Hepatocyte (in vitro differentiated cells): Measurements from ENCODE around the gene PTPRN2. TPM values are rescaled to one million over a fixed set of nuclear protein-coding genes. Genes with fewer than 3 reads are reported as not detected.
"Not testable (repeated sequence)": the region's sequence is repeated elsewhere in the genome, so short reads cannot be mapped to it uniquely, and the experiment has no call there.

ENCODE experiments used
- DNase-seq: peaks from one replicate; pipeline ENCODE4 v3.0.0-alpha.2; 2016; ENCODE audit warnings: low spot score
- H2AFZ ChIP-seq: fragments of 200-600 bp; sonication (generic); 2 replicates; pipeline ENCODE4 v1.6.0; 2016; ENCODE audit warnings: antibody characterized with exemption, mild to moderate bottlenecking
- H3K27ac ChIP-seq: fragments of 200-600 bp; sonication (generic); 2 replicates; pipeline ENCODE4 v1.5.1; 2016; ENCODE audit warnings: mild to moderate bottlenecking
- H3K27me3 ChIP-seq: fragments of 200-600 bp; sonication (generic); 2 replicates; pipeline ENCODE4 v1.6.1; 2016
- H3K36me3 ChIP-seq: fragments of 200-600 bp; sonication (generic); replicated peaks from 2 replicates; pipeline ENCODE4 v1.5.1; 2016; ENCODE audit warnings: low read depth; ENCODE audit not compliant: insufficient read depth
- H3K4me1 ChIP-seq: fragments of 200-600 bp; sonication (generic); 2 replicates; pipeline ENCODE4 v1.5.1; 2016; ENCODE audit warnings: mild to moderate bottlenecking, moderate library complexity; ENCODE audit not compliant: insufficient read depth
- H3K4me2 ChIP-seq: fragments of 200-600 bp; sonication (generic); 2 replicates; pipeline ENCODE4 v1.6.0; 2016
- H3K4me3 ChIP-seq: fragments of 200-600 bp; sonication (generic); 2 replicates; pipeline ENCODE4 v1.5.1; 2016; ENCODE audit warnings: mild to moderate bottlenecking
- H3K79me2 ChIP-seq: fragments of 200-600 bp; sonication (generic); 2 replicates; pipeline ENCODE4 v1.6.0; 2017; ENCODE audit warnings: mild to moderate bottlenecking
- H3K9me2 ChIP-seq: fragments of 200-600 bp; sonication (generic); replicated peaks from 2 replicates; pipeline ENCODE4 v1.6.0; 2017; ENCODE audit warnings: mild to moderate bottlenecking; ENCODE audit not compliant: insufficient read depth
- H3K9me3 ChIP-seq: fragments of 200-600 bp; sonication (generic); 2 replicates; pipeline ENCODE4 v1.5.1; 2016; ENCODE audit warnings: low read depth, mild to moderate bottlenecking
- H4K20me1 ChIP-seq: fragments of 200-600 bp; sonication (generic); 2 replicates; pipeline ENCODE4 v1.6.0; 2016; ENCODE audit warnings: mild to moderate bottlenecking; ENCODE audit not compliant: insufficient read depth, poor library complexity, severe bottlenecking
- EZH2 ChIP-seq: fragments of 200-600 bp; sonication (generic); IDR thresholded peaks from 2 replicates; pipeline ENCODE4 v1.6.1; 2016; ENCODE audit warnings: antibody characterized with exemption, mild to moderate bottlenecking, borderline replicate concordance
- EZH2phosphoT487 ChIP-seq: fragments of 200-600 bp; sonication (generic); IDR thresholded peaks from one replicate; pipeline ENCODE4 v1.6.1; 2018; ENCODE audit warnings: antibody characterized with exemption, mild to moderate bottlenecking, low read depth, moderate library complexity; ENCODE audit not compliant: unreplicated experiment, severe bottlenecking
- WGBS: methylation state at CpG from one replicate; pipeline ENCODE4 v1.1.6; 2016; ENCODE audit warnings: low lambda C conversion rate; ENCODE audit errors: missing lambda C conversion rate; 5-methylcytosine and 5-hydroxymethylcytosine counted together
- polyA plus RNA-seq: library from polyadenylated mRNA; unstranded; fragments of >200 nt; fragmentation: Nextera tagmentation; extraction: Ambion mirVana; gene quantifications from 2 replicates; pipeline ENCODE4 v1.2.1, GENCODE V29; 2016
- total RNA-seq: library from RNA; depleted of rRNA; stranded (reverse); fragments of >200 nt; gene quantifications from 2 replicates; pipeline ENCODE4 v1.2.3, GENCODE V29; 2014
- TF ChIP-seq, protein P1 (sequence below): fragments of 200-600 bp; sonication (generic); IDR thresholded peaks from 2 replicates; pipeline ENCODE4 v1.5.1; 2016; ENCODE audit warnings: antibody characterized with exemption, mild to moderate bottlenecking; ENCODE audit not compliant: poor library complexity

PTPRN2 gene
- total and polyA plus RNA-seq, 2 experiments from 2014 or later: 2.1 to 3.3 TPM

- Histone ChIP-seq H2AFZ (no peak overlapping the region), H3K4me3 (no peak overlapping the region), H3K9me3 (no peaks in the 10 kb centered on the region), H3K4me1 (no peaks in the 10 kb centered on the region), H3K4me2 (no peak overlapping the region), H3K27me3 (no peaks in the 10 kb centered on the region), H4K20me1 (no peaks in the 10 kb centered on the region), H3K9me2 (no peaks in the 10 kb centered on the region), H3K27ac (no peak overlapping the region), H3K36me3 (no peaks in the 10 kb centered on the region), H3K79me2 (no peaks in the 10 kb centered on the region)
- TF ChIP-seq, protein P1, sequence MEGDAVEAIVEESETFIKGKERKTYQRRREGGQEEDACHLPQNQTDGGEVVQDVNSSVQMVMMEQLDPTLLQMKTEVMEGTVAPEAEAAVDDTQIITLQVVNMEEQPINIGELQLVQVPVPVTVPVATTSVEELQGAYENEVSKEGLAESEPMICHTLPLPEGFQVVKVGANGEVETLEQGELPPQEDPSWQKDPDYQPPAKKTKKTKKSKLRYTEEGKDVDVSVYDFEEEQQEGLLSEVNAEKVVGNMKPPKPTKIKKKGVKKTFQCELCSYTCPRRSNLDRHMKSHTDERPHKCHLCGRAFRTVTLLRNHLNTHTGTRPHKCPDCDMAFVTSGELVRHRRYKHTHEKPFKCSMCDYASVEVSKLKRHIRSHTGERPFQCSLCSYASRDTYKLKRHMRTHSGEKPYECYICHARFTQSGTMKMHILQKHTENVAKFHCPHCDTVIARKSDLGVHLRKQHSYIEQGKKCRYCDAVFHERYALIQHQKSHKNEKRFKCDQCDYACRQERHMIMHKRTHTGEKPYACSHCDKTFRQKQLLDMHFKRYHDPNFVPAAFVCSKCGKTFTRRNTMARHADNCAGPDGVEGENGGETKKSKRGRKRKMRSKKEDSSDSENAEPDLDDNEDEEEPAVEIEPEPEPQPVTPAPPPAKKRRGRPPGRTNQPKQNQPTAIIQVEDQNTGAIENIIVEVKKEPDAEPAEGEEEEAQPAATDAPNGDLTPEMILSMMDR: no peak
- no peak for TF ChIP-seq EZH2phosphoT487
- 72% methylated on average over 20 of the region's 20 CpGs for WGBS
- no peak for DNase-seq
Measured at GRCh38 chr7:158386866-158387545, 200.6 kb downstream of the PTPRN2 start.

GRCh38 chr7:158386355-158386618 is 201.3 kb downstream of the PTPRN2 start:
- no peak overlapping the region for H3K4me3 ChIP-seq
- H3K4me1 ChIP-seq: no peaks in the 10 kb centered on the region
- H3K4me2 ChIP-seq: no peak overlapping the region
- no peaks in the 10 kb centered on the region for H3K27me3 ChIP-seq
- no peak overlapping the region for H2AFZ ChIP-seq
- no peaks in the 10 kb centered on the region for H3K9me2 ChIP-seq
- DNase-seq: no peak
- no peak overlapping the region for H3K27ac ChIP-seq
- no peaks in the 10 kb centered on the region for H3K9me3 ChIP-seq
- 78% methylated on average over 3 of the region's 5 CpGs for WGBS
- H3K36me3 ChIP-seq: no peaks in the 10 kb centered on the region
- no peak for TF ChIP-seq EZH2phosphoT487
- TF ChIP-seq, protein P1: no peak
- TF ChIP-seq EZH2: no peak
- H3K79me2 ChIP-seq: no peaks in the 10 kb centered on the region
- H4K20me1 ChIP-seq: no peaks in the 10 kb centered on the region

GRCh38 chr7:158385496-158386354 is 201.9 kb downstream of the PTPRN2 start:
- H3K27me3 ChIP-seq, H3K4me3 ChIP-seq, H3K27ac ChIP-seq, H3K9me2 ChIP-seq, H3K4me1 ChIP-seq, H3K4me2 ChIP-seq, H2AFZ ChIP-seq, DNase-seq, H3K79me2 ChIP-seq, H3K36me3 ChIP-seq, H3K9me3 ChIP-seq, H4K20me1 ChIP-seq: not testable (repeated sequence)
- 93% methylated on average over 4 of the region's 20 CpGs for WGBS

DNA sequence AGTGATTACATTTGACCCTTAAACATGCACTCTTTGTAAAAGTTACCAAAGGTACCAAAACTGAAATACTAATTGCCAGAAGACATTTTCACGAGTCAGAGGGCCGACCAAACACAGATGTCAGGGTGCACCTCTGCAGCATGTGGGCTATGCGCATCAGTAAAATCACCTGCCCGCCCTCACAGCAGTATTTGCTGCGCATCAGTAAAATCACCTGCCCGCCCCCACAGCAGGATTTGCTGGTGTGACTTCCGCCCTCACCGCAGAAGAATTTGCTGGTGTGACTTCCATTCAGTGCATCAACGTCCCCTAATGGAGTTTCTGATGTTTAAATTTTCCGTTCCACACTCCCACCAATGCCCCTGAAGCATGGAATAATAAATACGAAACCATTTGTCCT is 202.9 kb downstream of the PTPRN2 start:
- no peaks in the 10 kb centered on the region for H4K20me1 ChIP-seq
- H3K4me1 ChIP-seq: no peaks in the 10 kb centered on the region
- TF ChIP-seq EZH2phosphoT487: no peak
- no peak for TF ChIP-seq EZH2
- TF ChIP-seq, protein P1: no peak
- no peaks in the 10 kb centered on the region for H3K79me2 ChIP-seq
- no peak overlapping the region for H3K4me3 ChIP-seq
- H3K9me2 ChIP-seq: no peaks in the 10 kb centered on the region
- 64% methylated on average over 11 of the region's 11 CpGs for WGBS
- no peaks in the 10 kb centered on the region for H3K27me3 ChIP-seq
- H3K36me3 ChIP-seq: no peaks in the 10 kb centered on the region
- H2AFZ ChIP-seq: no peak overlapping the region
- no peak overlapping the region for H3K4me2 ChIP-seq
- no peak for DNase-seq
- H3K9me3 ChIP-seq: no peaks in the 10 kb centered on the region
- no peak overlapping the region for H3K27ac ChIP-seq
